ENCODE data around the gene MLH3. TPM values are rescaled to one million over a fixed set of nuclear protein-coding genes. Genes with fewer than 3 reads are reported as not detected.

Gene MLH3
- total and polyA plus RNA-seq, 4 donors = 5.8 to 29.7 (median 9.9) TPM

GRCh38 chr14:75044752-75045151 lies 6.5 kb downstream of the MLH3 start (continued):
- no peak for TF ChIP-seq GABPA (IDR thresholded peaks at IDR 0.05 in 1 of 2, conservative IDR thresholded peaks at IDR 0.05 in 1 of 2)
- TF ChIP-seq FOXA1 (IDR thresholded peaks at IDR 0.05) = no peak
- no peak for TF ChIP-seq HNF4A (conservative IDR thresholded peaks at IDR 0.05)
- no peak for TF ChIP-seq TAF1 (conservative IDR thresholded peaks at IDR 0.05)
- TF ChIP-seq EGR1 (IDR thresholded peaks at IDR 0.05; ENCODE audit: low read depth in 2 of 2) = no peak
- TF ChIP-seq, protein P1, sequence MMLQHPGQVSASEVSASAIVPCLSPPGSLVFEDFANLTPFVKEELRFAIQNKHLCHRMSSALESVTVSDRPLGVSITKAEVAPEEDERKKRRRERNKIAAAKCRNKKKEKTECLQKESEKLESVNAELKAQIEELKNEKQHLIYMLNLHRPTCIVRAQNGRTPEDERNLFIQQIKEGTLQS (IDR thresholded peaks at IDR 0.05) = no peak
- no peak for TF ChIP-seq RAD21 (IDR thresholded peaks at IDR 0.05)
- TF ChIP-seq JUND (IDR thresholded peaks at IDR 0.05) = no peak

DNA sequence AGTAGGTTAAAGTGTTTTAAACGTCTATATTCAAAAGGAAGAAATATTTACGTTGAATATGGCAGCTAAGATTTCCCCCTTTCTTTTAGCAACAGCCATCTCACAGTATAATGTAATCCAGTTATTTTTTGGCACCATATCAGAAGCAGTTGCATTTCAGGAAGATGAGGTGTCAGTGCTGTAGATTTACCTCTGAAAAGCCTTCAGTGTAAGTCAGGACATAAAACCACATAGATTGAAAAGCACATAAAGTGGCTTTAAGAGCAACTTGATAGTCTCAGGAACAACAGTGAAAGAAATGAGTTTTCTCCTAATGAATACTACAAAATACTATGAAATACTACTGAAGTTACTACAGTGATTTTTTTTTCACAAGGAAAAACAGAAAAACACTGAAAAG lies 6.9 kb downstream of the MLH3 start:
- 48% methylated on average over 2 of the region's 2 CpGs for WGBS
- Histone ChIP-seq H3K36me3 (ENCODE audit: control insufficient read depth in 4 of 4, insufficient read depth in 3 of 4, low read depth in 1 of 4, low read length in 3 of 4) (no peaks in the 10 kb centered on the region), H3K27me3 (ENCODE audit: control insufficient read depth in 4 of 4, insufficient read depth in 4 of 4, low read length in 3 of 4) (no peaks in the 10 kb centered on the region), H3K4me1 (ENCODE audit: control insufficient read depth in 4 of 4, insufficient read depth in 4 of 4, low read length in 3 of 4) (peaks cover 10 to 25% (median 13%) of the 10 kb centered on the region in 4 donors), H3K4me3 (ENCODE audit: low read depth in 1 of 3, low read length in 3 of 3) (no peak overlapping the region), H3K9me3 (ENCODE audit: control insufficient read depth in 4 of 4, low read length in 3 of 4) (no peaks in the 10 kb centered on the region), H3K27ac (ENCODE audit: low read depth in 1 of 2, low read length in 2 of 2) (no peak overlapping the region), H3K9ac (ENCODE audit: low read depth in 1 of 2, low read length in 2 of 2) (no peak overlapping the region)
- no peak for DNase-seq (ENCODE audit: low spot score)
- no peak for TF ChIP-seq NR2F2 (IDR thresholded peaks at IDR 0.05)
- no peak for TF ChIP-seq GABPA (IDR thresholded peaks at IDR 0.05 in 1 of 2, conservative IDR thresholded peaks at IDR 0.05 in 1 of 2)
- TF ChIP-seq EGR1 (IDR thresholded peaks at IDR 0.05; ENCODE audit: low read depth in 2 of 2) = no peak
- no peak for TF ChIP-seq FOXA1 (IDR thresholded peaks at IDR 0.05)
- no peak for TF ChIP-seq SP1 (IDR thresholded peaks at IDR 0.05)
- TF ChIP-seq FOXA2 (IDR thresholded peaks at IDR 0.05) = no peak
- TF ChIP-seq HNF4A (conservative IDR thresholded peaks at IDR 0.05) = no peak
- TF ChIP-seq ZBTB33 (IDR thresholded peaks at IDR 0.05) = no peak
- no peak for TF ChIP-seq MAX (IDR thresholded peaks at IDR 0.05)
- no peak for TF ChIP-seq TAF1 (conservative IDR thresholded peaks at IDR 0.05)
- no peak for TF ChIP-seq REST (IDR thresholded peaks at IDR 0.05)
- no peak for TF ChIP-seq RAD21 (IDR thresholded peaks at IDR 0.05)
- no peak for TF ChIP-seq RXRA (IDR thresholded peaks at IDR 0.05)
- no peak for TF ChIP-seq HNF4G (IDR thresholded peaks at IDR 0.05)
- TF ChIP-seq JUND (IDR thresholded peaks at IDR 0.05) = no peak

GRCh38 chr14:75042035-75042434 lies 9.2 kb downstream of the MLH3 start:
- H3K27me3 ChIP-seq (ENCODE audit: control insufficient read depth in 4 of 4, insufficient read depth in 4 of 4, low read length in 3 of 4) = no peaks in the 10 kb centered on the region
- H3K4me1 ChIP-seq (ENCODE audit: control insufficient read depth in 4 of 4, insufficient read depth in 4 of 4, low read length in 3 of 4) = peaks cover 10 to 25% (median 13%) of the 10 kb centered on the region in 4 donors
- peak overlapping the region in 1 of 2 donors; percentile 42 for H3K9ac ChIP-seq (ENCODE audit: low read depth in 1 of 2, low read length in 2 of 2)
- no peaks in the 10 kb centered on the region for H3K9me3 ChIP-seq (ENCODE audit: control insufficient read depth in 4 of 4, low read length in 3 of 4)
- H3K4me3 ChIP-seq (ENCODE audit: low read depth in 1 of 3, low read length in 3 of 3) = no peak overlapping the region
- DNase-seq (ENCODE audit: low spot score) = no peak
- TF ChIP-seq ZBTB33 (IDR thresholded peaks at IDR 0.05) (no peak), YY1 (IDR thresholded peaks at IDR 0.05) (no peak), HNF4A (conservative IDR thresholded peaks at IDR 0.05) (no peak), MAX (IDR thresholded peaks at IDR 0.05) (no peak), EGR1 (IDR thresholded peaks at IDR 0.05; ENCODE audit: low read depth in 2 of 2) (no peak), RAD21 (IDR thresholded peaks at IDR 0.05) (no peak), RXRA (IDR thresholded peaks at IDR 0.05) (no peak), CTCF (IDR thresholded peaks at IDR 0.05; ENCODE audit: low read depth, low read length, missing input control) (no peak), NR2F2 (IDR thresholded peaks at IDR 0.05) (no peak), HNF4G (IDR thresholded peaks at IDR 0.05) (no peak), TAF1 (conservative IDR thresholded peaks at IDR 0.05) (no peak), GABPA (IDR thresholded peaks at IDR 0.05 in 1 of 2, conservative IDR thresholded peaks at IDR 0.05 in 1 of 2) (no peak), SP1 (IDR thresholded peaks at IDR 0.05) (no peak), FOXA2 (IDR thresholded peaks at IDR 0.05) (no peak)
- H3K36me3 ChIP-seq (ENCODE audit: control insufficient read depth in 4 of 4, insufficient read depth in 3 of 4, low read depth in 1 of 4, low read length in 3 of 4) = peaks cover 0 to 3% (median under 1%) of the 10 kb centered on the region in 4 donors
- WGBS = 32% methylated on average over 6 of the region's 6 CpGs
- peak overlapping the region; percentile 54 to 76 for H3K27ac ChIP-seq (ENCODE audit: low read depth in 1 of 2, low read length in 2 of 2)

All from liver (tissue), 9 donors.